HepG2 (cell line): Measurements from ENCODE around the gene ZNF211. TPM values are rescaled to one million over a fixed set of nuclear protein-coding genes. Genes with fewer than 3 reads are reported as not detected.

Source experiments
- HOXA3 ChIP-seq: sonication (generic); formaldehyde crosslinking; IDR thresholded peaks from 2 replicates; pipeline ENCODE4 v1.5.0; 2020; ENCODE audit warnings: missing genetic modification reagents
- KAT2B ChIP-seq: fragments of 150-350 bp; IDR thresholded peaks from 2 replicates; pipeline ENCODE4 v1.6.1; 2014; ENCODE audit warnings: low read depth, low read length, borderline replicate concordance
- KDM3A ChIP-seq: IDR thresholded peaks from 2 replicates; pipeline ENCODE4 v1.6.1; 2018; ENCODE audit warnings: low read depth, missing compliant biosample characterization
- ONECUT2 ChIP-seq: sonication (generic); formaldehyde crosslinking; IDR thresholded peaks from 2 replicates; pipeline ENCODE4 v1.4.0; 2020; ENCODE audit warnings: missing genetic modification reagents
- RERE ChIP-seq: IDR thresholded peaks from 2 replicates; pipeline ENCODE4 v1.6.1; 2016; ENCODE audit warnings: low read depth, missing genetic modification reagents, missing compliant biosample characterization
- SRSF9 ChIP-seq: fragments of 200-400 bp; formaldehyde crosslinking; IDR thresholded peaks from 2 replicates; pipeline ENCODE4 v1.6.1; 2018; ENCODE audit warnings: borderline replicate concordance, mild to moderate bottlenecking, low read depth, low read length; ENCODE audit not compliant: insufficient read depth, poor library complexity, severe bottlenecking
- SUZ12 ChIP-seq: fragments of 150-350 bp; IDR thresholded peaks from 2 replicates; pipeline ENCODE4 v1.6.1; 2014; ENCODE audit warnings: low read depth, low read length
- SYNCRIP ChIP-seq: fragments of 200-400 bp; formaldehyde crosslinking; IDR thresholded peaks from 2 replicates; pipeline ENCODE4 v1.6.1; 2018; ENCODE audit warnings: mild to moderate bottlenecking, low read depth, low read length; ENCODE audit not compliant: insufficient read depth
- UBTF ChIP-seq: sonication (generic); formaldehyde crosslinking; IDR thresholded peaks from 2 replicates; pipeline ENCODE4 v1.4.0; 2020; ENCODE audit warnings: mild to moderate bottlenecking, missing genetic modification reagents
- ZNF264 ChIP-seq: sonication (generic); formaldehyde crosslinking; IDR thresholded peaks from 2 replicates; pipeline ENCODE4 v1.4.0; 2020; ENCODE audit warnings: missing genetic modification reagents
- ZNF274 ChIP-seq: sonication (generic); formaldehyde crosslinking; IDR thresholded peaks from 2 replicates; pipeline ENCODE4 v1.5.1; 2020; ENCODE audit warnings: mild to moderate bottlenecking, missing genetic modification reagents
- ZNF335 ChIP-seq: sonication (generic); formaldehyde crosslinking; IDR thresholded peaks from 2 replicates; pipeline ENCODE4 v1.4.0; 2020; ENCODE audit warnings: missing genetic modification reagents
- ZNF451 ChIP-seq: sonication (generic); formaldehyde crosslinking; IDR thresholded peaks from 2 replicates; pipeline ENCODE4 v1.5.0; 2020; ENCODE audit warnings: mild to moderate bottlenecking, missing genetic modification reagents
- ZNF569 ChIP-seq: sonication (generic); formaldehyde crosslinking; IDR thresholded peaks from 2 replicates; pipeline ENCODE4 v1.5.0; 2020; ENCODE audit warnings: mild to moderate bottlenecking, missing genetic modification reagents, moderate library complexity, borderline replicate concordance
- ZNF605 ChIP-seq: sonication (generic); formaldehyde crosslinking; IDR thresholded peaks from 2 replicates; pipeline ENCODE4 v1.8.0; 2022; ENCODE audit warnings: mild to moderate bottlenecking, missing genetic modification reagents
- ZNF674 ChIP-seq: sonication (generic); formaldehyde crosslinking; IDR thresholded peaks from 2 replicates; pipeline ENCODE4 v1.5.0; 2020; ENCODE audit warnings: low read depth, mild to moderate bottlenecking, missing genetic modification reagents
- ZNF816 ChIP-seq: sonication (generic); formaldehyde crosslinking; IDR thresholded peaks from 2 replicates; pipeline ENCODE4 v1.8.0; 2022; ENCODE audit warnings: missing genetic modification reagents, mild to moderate bottlenecking, borderline replicate concordance
- polyA plus RNA-seq, 8 experiments: library from polyadenylated mRNA; depleted of rRNA in 3 of 8; stranded (reverse) in 7 of 8; unstranded in 1 of 8; fragments of >200 nt; fragmentation: Illumina TruSeq in 4 of 8; extraction: Trizol in 4 of 8; gene quantifications; 2 replicates each; pipeline versions ENCODE4 v1.2.1 to v1.2.3, GENCODE V29; 2011 to 2016; ENCODE audit warnings: low read depth in 4 of 8, missing spikeins in 1 of 8, mixed read lengths in 1 of 8; ENCODE audit not compliant: insufficient read depth in 1 of 8
- total RNA-seq, 5 experiments: library from RNA; depleted of rRNA; stranded (reverse); fragments of >200 nt; fragmentation: Illumina TruSeq; extraction: Trizol; gene quantifications; 2 replicates each; pipeline ENCODE4 v1.2.3, GENCODE V29; 2016; ENCODE audit warnings: low read depth in 1 of 5
- TF ChIP-seq, protein P1 (sequence below): sonication (generic); formaldehyde crosslinking; IDR thresholded peaks from 2 replicates; pipeline ENCODE4 v1.4.0; 2020; ENCODE audit warnings: missing genetic modification reagents, mild to moderate bottlenecking, borderline replicate concordance

ZNF211 gene
- total and polyA plus RNA-seq, 2 of the 13 experiments (the other 11 are each of a cell fraction or from before 2014, with no cell fraction given), result 9.9 to 11.2 TPM

- no peak for TF ChIP-seq RERE (CRISPR knock-in tag)
- TF ChIP-seq ZNF816 (CRISPR knock-in tag), result no peak
- TF ChIP-seq, protein P1, sequence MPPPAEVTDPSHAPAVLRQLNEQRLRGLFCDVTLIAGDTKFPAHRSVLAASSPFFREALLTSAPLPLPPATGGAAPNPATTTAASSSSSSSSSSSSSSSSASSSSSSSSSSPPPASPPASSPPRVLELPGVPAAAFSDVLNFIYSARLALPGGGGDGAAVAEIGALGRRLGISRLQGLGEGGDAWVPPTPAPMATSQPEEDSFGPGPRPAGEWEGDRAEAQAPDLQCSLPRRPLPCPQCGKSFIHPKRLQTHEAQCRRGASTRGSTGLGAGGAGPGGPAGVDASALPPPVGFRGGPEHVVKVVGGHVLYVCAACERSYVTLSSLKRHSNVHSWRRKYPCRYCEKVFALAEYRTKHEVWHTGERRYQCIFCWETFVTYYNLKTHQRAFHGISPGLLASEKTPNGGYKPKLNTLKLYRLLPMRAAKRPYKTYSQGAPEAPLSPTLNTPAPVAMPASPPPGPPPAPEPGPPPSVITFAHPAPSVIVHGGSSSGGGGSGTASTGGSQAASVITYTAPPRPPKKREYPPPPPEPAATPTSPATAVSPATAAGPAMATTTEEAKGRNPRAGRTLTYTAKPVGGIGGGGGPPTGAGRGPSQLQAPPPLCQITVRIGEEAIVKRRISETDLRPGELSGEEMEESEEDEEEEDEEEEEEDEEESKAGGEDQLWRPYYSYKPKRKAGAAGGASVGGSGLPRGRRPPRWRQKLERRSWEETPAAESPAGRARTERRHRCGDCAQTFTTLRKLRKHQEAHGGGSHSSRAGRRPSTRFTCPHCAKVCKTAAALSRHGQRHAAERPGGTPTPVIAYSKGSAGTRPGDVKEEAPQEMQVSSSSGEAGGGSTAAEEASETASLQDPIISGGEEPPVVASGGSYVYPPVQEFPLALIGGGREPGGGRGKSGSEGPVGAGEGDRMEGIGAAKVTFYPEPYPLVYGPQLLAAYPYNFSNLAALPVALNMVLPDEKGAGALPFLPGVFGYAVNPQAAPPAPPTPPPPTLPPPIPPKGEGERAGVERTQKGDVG, result 0 out of 2 replicates have a peak, but pooled peaks have one; percentile 31
- TF ChIP-seq ZNF335, result no peak
- peak; percentile 55 for TF ChIP-seq HOXA3 (CRISPR knock-in tag)
- TF ChIP-seq ZNF605 (CRISPR knock-in tag), result peak; percentile 48; the same call in 1 of the 2 replicates
- no peak for TF ChIP-seq SUZ12
- no peak for TF ChIP-seq ZNF569 (CRISPR knock-in tag)
- no peak for TF ChIP-seq ZNF274 (CRISPR knock-in tag)
- TF ChIP-seq SRSF9, result no peak
- TF ChIP-seq SYNCRIP, result no peak
- TF ChIP-seq ZNF264 (CRISPR knock-in tag), result peak; percentile 49; the same call in 1 of the 2 replicates
- no peak for TF ChIP-seq ONECUT2 (CRISPR knock-in tag)
- peak; percentile 93 for TF ChIP-seq UBTF (CRISPR knock-in tag)
- peak; percentile 76 for TF ChIP-seq KDM3A
- no peak for TF ChIP-seq KAT2B
- no peak for TF ChIP-seq ZNF674
- no peak for TF ChIP-seq ZNF451 (CRISPR knock-in tag)
Measured at GRCh38 chr19:57664269-57665127, 31.5 kb downstream of the ZNF211 start (continued).
